Lung (tissue), 4 donors: ENCODE results near the gene MIOS. TPM values are rescaled to one million over a fixed set of nuclear protein-coding genes. Genes with fewer than 3 reads are reported as not detected.

Experiments used
- polyA plus RNA-seq, 2 donors: library from polyadenylated mRNA; stranded (reverse); fragments of 200-250 nt; gene quantifications; one replicate each; pipeline ENCODE4 v1.2.1, GENCODE V29; 2013
- total RNA-seq, 2 donors: library from RNA; depleted of rRNA in 1 of 2; stranded (reverse); fragments of >200 nt in 1 of 2; gene quantifications; one replicate each; pipeline ENCODE4 v1.2.1, GENCODE V29; 2014 to 2021
- donor health status: Bipolar disorder and iron deficiency.
- donor health status: healthy.
- donor health status: DM: yes; HTN: yes; CAD: no.

MIOS gene
- total and polyA plus RNA-seq, 4 donors = 8.7 to 45.6 (median 24.0) TPM

Other genes with a start within 250 kb of the MIOS start
- 10 to 100 TPM in 1 of 2 donors, 1 to 10 TPM in 1; 4.2 to 10.2 TPM for gene COL28A1, start 31.0 kb upstream of the MIOS start, total RNA-seq
- gene COL28A1, start 31.0 kb upstream of the MIOS start, polyA plus RNA-seq = 1 to 10 TPM; 1.3 to 2.2 TPM
- gene UMAD1, start 73.9 kb downstream of the MIOS start, total RNA-seq = 10 to 100 TPM; 14.5 to 19.2 TPM
- 1 to 10 TPM; 7.7 to 9.9 TPM for gene UMAD1, start 73.9 kb downstream of the MIOS start, polyA plus RNA-seq
- 10 to 100 TPM; 22.6 to 28.5 TPM for gene RPA3, start 151.7 kb downstream of the MIOS start, total RNA-seq
- gene RPA3, start 151.7 kb downstream of the MIOS start, polyA plus RNA-seq = 10 to 100 TPM; 23.1 to 40.9 TPM